Right atrium auricular region (tissue), 2 donors: ENCODE data around the gene DIP2B. TPM values are rescaled to one million over a fixed set of nuclear protein-coding genes. Genes with fewer than 3 reads are reported as not detected.

ENCODE experiments used
- DNase-seq: peaks from one replicate; pipeline ENCODE4 v3.0.0-alpha.2; 2019; ENCODE audit warnings: low spot score
- H3K27ac ChIP-seq, 2 donors: fragments of 200-600 bp; sonication (generic); 1 replicate in 1 of 2; 2 replicates in 1 of 2; pipeline ENCODE4 v1.5.1; 2016 to 2019
- H3K27me3 ChIP-seq, 2 donors: fragments of 200-600 bp; sonication (generic); one replicate each; pipeline versions ENCODE4 v1.5.1 to v1.6.0; 2017 to 2019
- H3K36me3 ChIP-seq: fragments of 200-600 bp; sonication (generic); one replicate; pipeline ENCODE4 v1.5.1; 2016
- H3K4me1 ChIP-seq, 2 donors: fragments of 200-600 bp; sonication (generic); one replicate each; pipeline versions ENCODE4 v1.5.1 to v1.6.0; 2017 to 2019
- H3K4me3 ChIP-seq, 2 donors: fragments of 200-600 bp; sonication (generic); 1 replicate in 1 of 2; 2 replicates in 1 of 2; pipeline ENCODE4 v1.5.1; 2017 to 2019; ENCODE audit warnings: mild to moderate bottlenecking in 1 of 2, moderate library complexity in 1 of 2
- H3K9me3 ChIP-seq, 2 donors: fragments of 200-600 bp; sonication (generic); one replicate each; pipeline ENCODE4 v1.5.1; 2019
- CTCF ChIP-seq, 2 donors: fragments of 200-600 bp; sonication (generic); IDR thresholded peaks; one replicate each; pipeline ENCODE4 v1.5.1; 2019; ENCODE audit warnings: antibody characterized with exemption in 2 of 2
- total RNA-seq, 2 donors: library from RNA; depleted of rRNA; stranded (reverse); fragments of >200 nt; gene quantifications; one replicate each; pipeline ENCODE4 v1.1.0, GENCODE V29; 2016

The DIP2B gene
- total RNA-seq, 2 donors from 2014 or later = 11.6 to 15.2 TPM

- TF ChIP-seq CTCF (IDR thresholded peaks at IDR 0.05) = no peak
- H3K27ac ChIP-seq = no peak overlapping the region
- peaks cover 0 to 49% of the 10 kb centered on the region in 2 donors for H3K4me1 ChIP-seq
Observed at GRCh38 chr12:50574601-50575348, 70.0 kb downstream of the DIP2B start.

GRCh38 chr12:50579757-50580267 lies 75.0 kb downstream of the DIP2B start:
- Histone ChIP-seq H3K4me1 (peaks cover 0 to 11% of the 10 kb centered on the region in 2 donors), H3K4me3 (no peak overlapping the region), H3K27ac (no peak overlapping the region), H3K9me3 (no peaks in the 10 kb centered on the region), H3K36me3 (no peaks in the 10 kb centered on the region), H3K27me3 (no peaks in the 10 kb centered on the region)
- no peak for DNase-seq
- no peak for TF ChIP-seq CTCF (IDR thresholded peaks at IDR 0.05)

More at GRCh38 chr12:50574601-50575348, 70.0 kb downstream of the DIP2B start:
- H3K27me3 ChIP-seq = no peaks in the 10 kb centered on the region
- H3K4me3 ChIP-seq = no peak overlapping the region
- DNase-seq = no peak
- H3K36me3 ChIP-seq = no peaks in the 10 kb centered on the region
- no peaks in the 10 kb centered on the region for H3K9me3 ChIP-seq

DNA sequence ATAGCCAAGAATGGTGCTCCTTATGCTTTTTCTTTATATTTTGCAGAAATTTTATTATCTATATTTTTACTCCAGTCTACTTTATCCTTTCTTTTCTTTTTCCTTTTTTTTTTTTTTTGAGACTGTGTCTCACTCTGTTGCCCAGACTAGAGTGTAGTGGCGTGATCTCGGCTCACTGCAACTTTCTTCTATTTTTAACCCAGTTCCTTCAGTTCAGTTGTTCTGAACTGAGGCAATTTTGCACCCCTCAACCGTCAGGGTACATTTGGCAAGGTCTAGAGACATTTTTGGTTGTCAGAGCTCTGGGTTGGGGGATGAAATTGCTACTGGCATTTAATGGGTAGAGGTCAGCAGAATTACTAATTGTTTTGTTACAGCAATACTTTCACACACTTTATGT lies 75.7 kb downstream of the DIP2B start:
- Histone ChIP-seq H3K36me3 (no peaks in the 10 kb centered on the region), H3K4me1 (peaks cover 0 to 5% of the 10 kb centered on the region in 2 donors), H3K27ac (no peak overlapping the region), H3K9me3 (no peaks in the 10 kb centered on the region), H3K27me3 (no peaks in the 10 kb centered on the region), H3K4me3 (no peak overlapping the region)
- no peak for TF ChIP-seq CTCF (IDR thresholded peaks at IDR 0.05)
- no peak for DNase-seq

GRCh38 chr12:50581226-50582184 lies 76.7 kb downstream of the DIP2B start:
- DNase-seq = no peak
- no peaks in the 10 kb centered on the region for H3K36me3 ChIP-seq
- no peaks in the 10 kb centered on the region for H3K4me1 ChIP-seq
- TF ChIP-seq CTCF (IDR thresholded peaks at IDR 0.05) = no peak
- H3K9me3 ChIP-seq = no peaks in the 10 kb centered on the region
- H3K27ac ChIP-seq = no peak overlapping the region
- H3K27me3 ChIP-seq = no peaks in the 10 kb centered on the region
- H3K4me3 ChIP-seq = no peak overlapping the region

DNA sequence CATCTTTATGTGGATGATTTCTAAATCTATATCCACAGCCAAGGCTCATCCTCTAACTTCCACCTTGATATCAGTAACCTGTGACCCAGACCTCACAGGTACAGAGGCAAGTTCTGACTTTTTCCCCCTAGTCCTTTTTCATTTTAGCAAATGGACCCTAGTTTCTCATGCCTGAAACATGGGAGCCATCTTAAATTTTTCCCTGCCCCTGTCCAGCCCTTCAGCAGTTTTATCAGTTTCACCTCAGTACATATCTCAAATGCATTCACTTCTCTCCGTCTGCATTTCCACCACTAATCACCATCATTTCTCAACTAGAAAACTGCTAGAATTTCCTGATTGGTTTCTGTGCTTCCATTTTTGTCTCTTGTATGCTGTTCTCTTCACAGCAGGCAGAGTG lies 79.3 kb downstream of the DIP2B start:
- H3K27me3 ChIP-seq = no peaks in the 10 kb centered on the region
- no peak for DNase-seq
- H3K9me3 ChIP-seq = no peaks in the 10 kb centered on the region
- no peak for TF ChIP-seq CTCF (IDR thresholded peaks at IDR 0.05)
- H3K4me1 ChIP-seq = no peaks in the 10 kb centered on the region
- H3K36me3 ChIP-seq = no peaks in the 10 kb centered on the region
- H3K27ac ChIP-seq = no peak overlapping the region
- no peak overlapping the region for H3K4me3 ChIP-seq
